Astrocyte of the cerebellum (primary cell): ENCODE results near the gene SCO1.
A peak's percentile ranks its signal among the peaks of the same experiment; 100 is the strongest.

Experiments
- DNase-seq: peaks from one replicate; pipeline ENCODE4 v3.0.0-alpha.2; 2011; ENCODE audit warnings: low read depth
- H3K4me3 ChIP-seq: 2 replicates; pipeline ENCODE4 v1.5.1; 2011; ENCODE audit warnings: mild to moderate bottlenecking, low read depth, low read length, moderate library complexity
- CTCF ChIP-seq: IDR thresholded peaks from 2 replicates; pipeline ENCODE4 v1.5.1; 2012; ENCODE audit warnings: low read length, low read depth, moderate library complexity, mild to moderate bottlenecking; ENCODE audit errors: missing control alignments
- in situ Hi-C: cut with HindIII; loops from 2 replicates; pipeline ENCODE4 v1.10.0; 2017; ENCODE audit warnings: low sequenced_read_pairs

The SCO1 gene

GRCh38 chr17:10697092-10698081 is at the start of gene SCO1, which contains the start of gene ADPRM:
Gene SCO1, minus strand, starts transcription at chr17:10697533. Its CDS starts 26 bp downstream, at chr17:10697507.
Gene ADPRM, plus strand, starts transcription at chr17:10697594. Its CDS starts 7,333 bp downstream, at chr17:10704927.
- H3K4me3 ChIP-seq = peak within 1 kb of the TSS; percentile 79
- peak; percentile 60 for TF ChIP-seq CTCF
- in situ Hi-C loops = no loop called here
- DNase-seq = peak; percentile 84

GRCh38 chr17:10745231-10745630 is 47.9 kb upstream of the SCO1 start:
- in situ Hi-C loops = no loop called here
- no peak overlapping the region for H3K4me3 ChIP-seq
- no peak for DNase-seq
- no peak for TF ChIP-seq CTCF

GRCh38 chr17:10744501-10745000 is 47.2 kb upstream of the SCO1 start:
- in situ Hi-C loops = no loop called here
- no peak overlapping the region for H3K4me3 ChIP-seq
- no peak for DNase-seq
- TF ChIP-seq CTCF = no peak

- no peak for TF ChIP-seq CTCF
- H3K4me3 ChIP-seq = no peak overlapping the region
- in situ Hi-C loops = no loop called here
- DNase-seq = peak; percentile 11
Observed at GRCh38 chr17:10743316-10744009, 46.1 kb upstream of the SCO1 start.

DNA sequence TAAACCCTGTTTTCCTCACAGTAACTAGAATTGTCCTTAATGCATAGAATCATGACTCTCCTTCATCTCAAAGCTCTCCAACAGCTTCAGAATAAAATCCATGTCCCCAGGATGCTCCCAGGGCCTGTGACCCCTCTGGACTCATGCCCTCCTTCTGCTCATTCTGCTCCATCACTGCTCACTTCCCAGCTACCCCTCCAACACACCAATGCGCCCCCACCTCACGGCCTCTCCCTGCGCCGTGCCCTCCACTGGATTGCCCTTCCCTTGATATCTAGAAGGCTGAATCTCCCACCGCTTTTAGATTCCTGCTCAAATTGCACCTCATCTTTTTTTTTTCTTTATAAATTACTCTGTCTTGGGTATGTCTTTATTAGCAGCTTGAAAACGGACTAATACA is 45.1 kb upstream of the SCO1 start:
- no peak for TF ChIP-seq CTCF
- no peak for DNase-seq
- in situ Hi-C loops = no loop called here
- no peak overlapping the region for H3K4me3 ChIP-seq

DNA sequence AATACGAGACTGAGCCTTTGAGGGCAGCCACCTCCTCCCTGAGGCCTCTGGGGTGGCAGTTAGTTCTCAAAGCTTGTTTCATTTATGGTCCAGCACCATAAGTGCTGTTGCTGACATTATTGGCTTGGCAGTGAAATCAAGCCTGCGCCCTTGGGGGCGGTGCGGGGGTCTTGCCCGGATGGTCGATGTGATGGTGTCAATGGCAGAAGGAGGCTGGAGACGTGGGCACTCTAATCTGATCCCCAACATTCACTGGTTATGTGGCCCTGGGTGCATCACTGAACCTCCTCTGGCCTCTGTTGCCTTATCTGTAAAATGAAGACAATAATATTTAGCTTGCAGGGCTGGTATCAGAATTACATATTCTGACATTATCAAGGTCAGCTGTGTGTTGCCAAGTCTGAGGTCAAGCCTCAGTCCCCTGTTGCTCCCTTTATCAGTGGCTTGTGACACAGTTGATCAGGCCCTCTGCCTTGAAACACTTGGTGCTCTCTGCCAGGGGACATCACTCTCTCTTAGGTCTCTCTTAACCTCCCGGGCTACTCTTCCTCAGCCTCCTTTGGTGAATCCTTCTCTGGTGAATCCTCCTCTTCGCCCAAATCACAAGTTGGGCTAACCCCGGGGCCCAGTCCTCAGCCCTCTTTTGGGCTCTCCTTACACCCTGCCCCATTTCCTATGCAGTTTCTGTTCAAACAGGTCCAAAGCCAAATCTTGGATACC is 44.2 kb upstream of the SCO1 start:
- in situ Hi-C loops = no loop called here
- no peak for TF ChIP-seq CTCF
- no peak overlapping the region for H3K4me3 ChIP-seq
- no peak for DNase-seq
